GM19025 (cell line): ENCODE measurements around the gene SLC16A7.
"Not testable (repeated sequence)": the region's sequence is repeated elsewhere in the genome, so short reads cannot be mapped to it uniquely, and the experiment has no call there.

ENCODE experiments used
- ATAC-seq: cut with Tn5 transposase; IDR thresholded peaks from one replicate; pipeline ENCODE4 v1.9.1; 2021; ENCODE audit warnings: mild to moderate bottlenecking, low read depth, moderate library complexity; ENCODE audit not compliant: unreplicated experiment

The SLC16A7 gene

DNA sequence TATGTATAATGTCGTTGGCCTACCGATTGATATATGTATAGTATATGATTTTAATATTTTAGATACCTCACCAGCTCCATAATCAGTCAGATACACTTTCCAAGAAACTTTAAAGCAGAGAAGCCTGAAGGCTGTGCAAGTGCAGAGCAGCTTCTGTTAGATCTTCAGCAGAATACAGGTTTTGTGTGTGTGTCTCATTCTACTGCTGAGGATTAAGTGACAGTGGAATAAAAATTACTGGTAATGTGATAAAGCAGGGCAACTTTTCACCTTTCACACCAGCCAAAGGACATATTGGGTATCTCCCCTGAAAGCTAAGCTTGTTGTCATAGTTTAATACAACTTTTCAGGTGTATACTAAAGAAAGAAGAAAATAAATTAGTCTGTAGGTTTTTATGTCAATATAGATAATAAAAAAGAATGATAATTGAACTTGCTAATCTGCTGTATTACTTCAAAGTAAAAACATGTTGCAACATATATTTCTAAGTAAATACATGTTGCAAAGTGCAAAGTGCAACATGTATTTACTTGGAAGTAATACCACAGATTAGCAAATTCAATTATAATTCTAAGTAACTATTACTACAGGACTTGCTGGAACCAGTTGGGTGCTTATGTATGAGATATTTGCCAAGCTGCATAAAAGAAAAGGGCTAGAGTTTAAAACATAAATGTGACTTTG lies 128.3 kb downstream of the SLC16A7 start:
- no peak for ATAC-seq

DNA sequence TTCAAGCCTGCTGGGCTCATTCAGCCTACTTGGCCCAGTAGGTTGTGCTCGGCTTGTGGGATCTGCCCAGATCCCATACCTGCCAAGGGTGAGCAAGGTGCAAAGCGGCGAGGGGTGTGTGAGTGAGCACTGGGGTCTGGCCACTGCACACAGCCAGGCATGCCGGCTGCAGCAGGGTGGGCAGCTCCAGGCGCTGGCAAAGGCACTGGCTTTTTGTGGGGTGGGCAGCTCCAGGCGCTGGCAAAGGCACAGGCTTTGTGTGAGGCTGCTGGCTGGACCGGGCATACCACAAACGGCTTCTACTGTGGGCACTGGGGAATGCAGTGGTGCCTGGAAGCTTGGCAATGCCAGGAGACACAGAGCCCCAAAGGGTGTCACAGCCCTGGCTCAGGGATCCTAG lies 137.4 kb downstream of the SLC16A7 start:
- no peak for ATAC-seq

DNA sequence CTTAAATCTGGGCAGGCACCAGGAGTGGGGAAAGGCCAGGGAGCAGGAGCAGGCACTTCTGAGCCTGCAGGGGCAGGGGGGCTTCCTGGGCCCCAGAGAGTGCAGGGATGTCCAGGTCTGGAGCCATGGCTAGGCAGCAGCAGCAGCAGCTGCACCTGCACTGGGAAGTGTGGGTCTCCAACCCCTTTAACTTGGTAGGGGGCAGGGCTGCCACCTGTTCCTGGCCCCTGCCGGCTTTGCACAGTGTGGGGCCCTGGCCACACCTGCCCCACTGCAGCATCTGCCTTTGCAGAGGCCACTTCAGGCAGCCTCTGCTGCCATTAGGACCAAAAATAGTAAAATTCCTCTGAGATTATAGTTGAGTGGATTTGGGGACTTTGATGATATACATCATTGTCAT lies 138.5 kb downstream of the SLC16A7 start:
- no peak for ATAC-seq

DNA sequence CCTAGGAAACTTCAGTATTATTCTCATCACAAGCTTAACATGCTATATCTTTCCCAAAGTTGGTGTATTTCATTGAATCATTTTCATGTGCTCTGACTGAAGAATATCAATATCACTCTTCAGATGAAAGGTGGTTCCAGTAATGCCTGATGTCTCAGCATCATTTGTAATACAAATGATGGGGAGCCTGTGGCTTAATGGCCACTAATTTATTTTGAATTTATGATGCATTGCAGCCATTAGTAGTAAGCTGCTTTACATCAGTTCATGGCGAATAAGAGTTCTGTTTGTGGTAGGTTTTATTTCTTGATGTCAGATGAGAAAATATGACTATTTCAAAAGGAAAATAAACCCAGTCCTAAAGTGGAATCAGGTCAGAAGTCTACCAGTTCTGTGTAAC lies 139.4 kb downstream of the SLC16A7 start:
- ATAC-seq: no peak

- no peak for ATAC-seq
Measured at GRCh38 chr12:59736359-59736758, 140.5 kb downstream of the SLC16A7 start.

- ATAC-seq: no peak
Measured at GRCh38 chr12:59736786-59737185, 141.0 kb downstream of the SLC16A7 start.

DNA sequence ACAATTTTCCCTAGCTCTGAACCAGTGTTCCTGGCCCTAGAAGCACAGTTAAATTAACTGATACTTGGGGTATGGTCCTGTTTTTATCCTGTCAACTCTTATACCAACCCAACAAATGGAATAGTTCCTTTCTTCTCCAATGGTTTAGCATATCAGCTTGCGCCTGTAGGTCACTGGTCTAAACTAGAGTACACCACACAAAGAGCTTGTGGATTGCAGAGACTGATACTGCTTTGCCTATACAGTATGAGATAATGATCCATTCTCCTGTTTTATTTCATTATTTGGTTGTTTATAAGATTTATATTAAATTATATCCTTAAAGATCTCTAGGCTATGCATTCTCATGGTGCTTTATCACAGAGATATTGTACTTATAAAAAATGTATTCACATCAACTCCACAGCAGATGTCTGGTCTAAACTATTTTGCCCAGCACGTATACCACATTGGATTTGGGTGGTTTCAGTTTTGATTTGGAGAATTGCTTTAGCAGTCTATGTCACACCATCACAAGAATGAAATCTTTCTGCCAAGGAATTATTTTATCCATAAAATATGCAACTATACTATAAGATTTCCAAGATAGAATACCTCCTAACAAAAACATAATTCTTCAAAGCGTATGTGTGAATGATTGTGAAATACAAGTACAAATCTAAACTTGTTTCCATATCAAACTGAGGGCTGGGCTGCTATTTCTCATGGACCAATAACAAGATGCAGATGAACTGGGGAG lies 142.1 kb downstream of the SLC16A7 start:
- no peak for ATAC-seq

- ATAC-seq: no peak
Measured at GRCh38 chr12:59742841-59743240, 147.0 kb downstream of the SLC16A7 start.

DNA sequence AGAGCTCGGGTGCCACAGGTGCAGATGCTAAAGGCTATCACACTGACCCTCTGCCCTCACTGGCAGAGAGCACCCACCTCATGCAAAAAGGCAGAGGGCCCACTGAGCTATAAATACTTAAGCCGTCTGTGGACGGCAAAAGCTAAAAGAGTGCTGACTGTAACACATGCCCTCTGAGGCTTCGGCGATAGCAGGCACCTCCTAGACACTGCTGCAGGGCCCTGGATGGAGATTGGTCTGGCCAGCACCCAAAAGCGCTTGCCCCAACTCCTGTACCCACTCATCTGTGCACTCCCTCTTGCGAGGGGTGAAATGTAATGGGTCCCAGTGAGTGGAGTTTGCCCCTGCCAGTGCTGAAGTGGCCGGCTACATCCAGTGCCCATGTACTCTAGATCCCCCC lies 148.7 kb downstream of the SLC16A7 start:
- no peak for ATAC-seq

- ATAC-seq: not testable (repeated sequence)
Measured at GRCh38 chr12:59751091-59751490, 155.3 kb downstream of the SLC16A7 start.

DNA sequence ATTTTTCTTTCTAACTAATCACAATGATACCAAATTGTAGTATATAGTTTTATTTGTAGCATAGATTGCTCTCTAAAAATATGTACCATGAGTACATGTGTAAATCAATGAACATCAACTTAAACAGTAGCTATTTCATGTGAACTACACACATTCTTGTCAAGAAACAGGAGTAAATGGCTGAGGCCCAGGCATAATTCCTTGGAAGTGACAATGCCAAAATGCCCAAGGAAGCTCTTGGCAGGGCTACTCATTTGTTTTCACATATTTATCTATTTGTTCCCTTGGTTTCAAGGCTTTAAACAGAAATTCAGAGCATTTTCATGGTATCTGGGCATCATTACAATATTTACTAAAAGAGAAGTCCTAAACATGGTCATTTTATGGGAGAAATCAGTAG lies 165.7 kb downstream of the SLC16A7 start:
- no peak for ATAC-seq

DNA sequence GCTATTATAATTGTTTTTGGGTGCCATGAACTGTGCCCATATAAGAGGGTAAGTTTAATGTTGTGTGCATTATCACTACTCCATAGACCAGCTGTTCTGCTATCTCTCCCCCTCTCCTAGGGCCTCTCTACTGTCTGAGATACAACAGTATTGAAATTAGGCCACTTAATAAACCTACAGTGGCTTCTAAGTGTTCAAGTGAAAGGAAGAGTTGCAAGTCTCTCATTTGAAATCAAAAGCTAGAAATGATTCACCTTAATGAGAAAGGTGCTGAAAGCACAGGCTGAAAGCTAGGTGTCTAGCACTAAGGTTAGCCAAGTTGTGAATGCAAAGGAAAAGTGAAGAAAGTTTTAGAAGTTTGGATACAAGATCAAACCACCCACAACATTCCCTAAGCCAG lies 168.0 kb downstream of the SLC16A7 start:
- no peak for ATAC-seq

DNA sequence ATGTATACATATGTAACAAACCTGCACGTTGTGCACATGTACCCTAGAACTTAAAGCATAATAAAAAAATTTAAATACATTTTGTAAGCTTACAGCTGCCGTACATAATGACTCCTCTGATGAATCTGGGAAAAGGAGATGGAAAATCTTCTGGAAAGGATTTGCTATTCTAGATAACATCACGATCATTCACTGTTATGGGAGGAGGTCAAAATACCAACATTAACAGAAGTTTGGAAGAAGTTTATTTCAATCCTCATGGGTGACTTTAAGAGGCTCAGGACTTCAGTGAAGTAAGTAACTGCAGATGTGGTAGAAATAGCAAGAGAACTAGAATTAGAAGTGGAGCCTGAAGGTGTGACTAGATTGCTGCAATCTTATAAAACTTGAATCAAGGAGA lies 172.2 kb downstream of the SLC16A7 start:
- no peak for ATAC-seq

DNA sequence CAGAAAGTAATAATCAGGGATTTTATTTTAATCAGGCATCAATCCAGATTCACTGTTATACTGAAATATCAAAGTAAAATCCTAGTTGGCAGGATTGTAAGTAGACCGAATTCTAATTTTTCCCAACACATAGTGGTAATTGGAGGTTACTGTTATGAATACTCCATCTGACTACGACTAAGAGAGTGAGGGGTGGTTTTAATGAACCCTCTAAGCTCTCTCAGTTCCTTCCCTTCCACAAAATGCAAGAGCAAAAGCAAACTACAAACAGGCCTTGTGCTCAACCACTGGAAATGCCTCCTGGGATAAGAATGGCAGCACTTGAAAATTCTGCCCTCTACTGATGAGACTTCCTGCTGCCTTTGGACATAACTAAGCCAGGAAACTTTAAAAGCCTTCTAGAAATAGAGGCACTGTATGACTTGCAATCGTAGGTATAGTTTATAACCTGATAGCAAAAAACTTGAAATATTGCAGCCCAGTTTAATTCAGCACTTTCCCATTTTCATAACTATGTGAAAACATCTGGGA lies 184.8 kb downstream of the SLC16A7 start:
- no peak for ATAC-seq

DNA sequence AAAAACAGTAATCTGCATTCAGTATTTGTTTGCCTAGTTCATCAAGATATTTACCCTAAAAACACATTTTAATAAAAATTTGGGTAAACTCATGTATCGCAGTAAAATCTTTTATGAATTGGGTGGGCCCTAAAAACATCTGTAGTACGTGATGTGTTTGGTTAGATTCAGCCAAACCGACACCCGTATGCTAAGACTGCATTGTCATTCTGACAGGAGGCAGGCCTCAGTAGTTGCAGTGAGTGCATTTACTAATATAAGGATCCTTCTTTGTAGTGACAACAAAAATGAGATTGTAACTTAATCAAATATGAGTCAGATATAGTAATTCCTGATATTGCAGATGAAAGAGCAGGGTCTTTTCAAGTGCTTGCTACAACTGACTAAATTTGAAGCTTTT lies 191.8 kb downstream of the SLC16A7 start:
- no peak for ATAC-seq

DNA sequence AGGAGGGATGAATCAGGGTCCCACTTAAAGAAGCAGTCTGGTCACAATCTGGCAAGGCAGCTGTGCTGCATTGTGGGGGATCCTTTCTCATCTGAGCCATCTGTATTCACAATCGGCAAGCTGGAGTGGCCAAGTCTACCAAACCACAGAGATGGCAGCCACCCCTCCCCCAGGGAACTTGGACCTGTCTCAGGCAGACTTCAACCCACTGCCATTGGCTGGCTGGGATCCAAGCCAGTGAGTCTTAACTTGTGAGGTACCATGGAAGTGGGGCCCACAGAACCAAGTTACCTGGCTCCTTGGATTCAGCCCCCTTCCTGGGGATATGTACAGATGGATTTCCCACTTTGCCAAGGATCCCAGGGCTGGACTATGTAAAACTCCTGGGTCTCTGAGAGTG lies 196.8 kb downstream of the SLC16A7 start:
- no peak for ATAC-seq

DNA sequence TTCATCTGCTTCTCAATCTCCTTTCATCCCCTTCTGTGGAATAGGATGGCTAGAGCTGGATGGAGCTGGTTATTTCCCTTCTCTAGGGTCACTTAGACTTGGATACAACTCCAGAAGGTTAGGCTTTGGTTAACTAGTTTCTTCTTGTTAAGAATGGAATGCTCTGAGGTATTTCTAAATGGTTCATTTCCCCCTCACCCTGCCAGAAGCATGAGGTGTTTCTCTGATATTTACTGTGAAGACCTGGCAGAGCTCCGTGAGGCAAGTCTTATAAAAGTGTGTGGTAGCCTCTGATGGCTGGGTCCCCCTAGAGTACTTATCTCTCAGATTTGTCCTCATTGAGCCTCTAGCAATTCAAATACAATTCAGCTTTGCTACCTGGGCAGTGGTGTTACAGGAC lies 207.9 kb downstream of the SLC16A7 start:
- ATAC-seq: no peak

GRCh38 chr12:59808317-59808910 lies 212.6 kb downstream of the SLC16A7 start:
- ATAC-seq: no peak

DNA sequence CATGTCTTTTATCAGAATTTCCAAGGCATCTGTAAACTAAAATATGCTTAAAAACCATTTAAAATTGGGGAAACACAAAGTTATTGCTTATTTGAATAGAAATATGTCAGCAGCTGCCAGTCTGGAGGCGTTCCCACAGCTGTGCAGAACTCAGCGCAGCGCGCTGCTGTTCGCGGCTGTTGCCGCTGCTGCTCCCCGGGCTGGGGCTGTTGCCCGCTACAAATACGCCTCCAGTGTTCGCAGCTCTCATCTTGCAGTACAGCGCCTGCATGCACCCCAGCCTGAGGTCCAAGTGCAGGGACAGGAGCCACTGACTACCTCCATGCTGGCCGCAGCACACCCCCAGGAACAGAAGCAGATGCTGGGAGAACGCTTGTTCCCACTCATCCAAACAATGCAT lies 216.2 kb downstream of the SLC16A7 start:
- no peak for ATAC-seq

- no peak for ATAC-seq
Measured at GRCh38 chr12:59812716-59813115, 216.9 kb downstream of the SLC16A7 start.

DNA sequence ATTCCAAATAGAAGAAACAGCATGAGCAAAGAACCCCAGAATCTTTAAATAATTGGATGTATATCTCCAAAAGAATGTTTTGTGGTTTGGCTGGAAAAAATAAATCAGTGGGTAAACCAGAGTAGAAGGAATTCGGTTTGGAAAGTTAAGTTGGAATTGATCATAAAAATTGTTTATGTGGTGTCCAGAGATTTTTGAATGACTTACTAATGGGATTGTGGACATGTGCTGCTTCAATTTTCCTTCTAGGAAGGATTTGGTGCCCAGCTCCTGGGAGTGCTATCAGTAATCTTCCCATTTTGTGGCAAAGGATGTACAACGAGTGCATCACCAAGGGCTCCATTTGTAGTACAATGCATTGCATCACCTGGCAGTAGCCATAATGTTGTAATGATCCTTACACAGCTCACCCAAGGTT lies 224.8 kb downstream of the SLC16A7 start:
- ATAC-seq: no peak

DNA sequence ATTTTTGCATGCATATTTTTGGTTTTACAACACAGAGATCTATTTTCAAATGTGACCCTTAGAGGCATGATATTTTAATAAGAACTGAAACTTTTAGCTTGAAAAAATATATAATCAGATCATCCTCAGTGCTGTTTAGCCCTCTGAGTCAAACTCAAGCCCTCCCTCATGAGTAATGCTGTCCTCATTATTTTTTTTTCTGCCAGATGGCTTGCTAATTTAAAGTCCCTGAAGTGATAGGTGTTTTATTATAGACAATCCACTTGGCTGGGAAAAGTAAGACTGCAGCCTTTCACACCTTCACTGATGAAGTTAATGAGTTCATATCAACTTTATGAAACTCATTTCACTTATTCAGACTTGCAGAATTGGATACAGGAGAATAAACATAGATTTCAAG lies 227.7 kb downstream of the SLC16A7 start:
- ATAC-seq: no peak
